Measurements from ENCODE around the gene APBB3. TPM values are rescaled to one million over a fixed set of nuclear protein-coding genes. Genes with fewer than 3 reads are reported as not detected.

Gene APBB3
- total and polyA plus RNA-seq, 9 of the 15 experiments (the other 6 are each of a cell fraction or from before 2014, with no cell fraction given), result 0.17 to 24.3 (median 9.5) TPM

GRCh38 chr5:140554454-140554853 is 9.9 kb downstream of the APBB3 start (continued):
- TF ChIP-seq ARID4B (CRISPR knock-in tag; IDR thresholded peaks at IDR 0.05) (no peak), LCOR (CRISPR knock-in tag; IDR thresholded peaks at IDR 0.05) (no peak; the same call in 1 of the 2 replicates), HMBOX1 (IDR thresholded peaks at IDR 0.05) (peak; percentile 42; the same call in 1 of the 2 replicates), GABPB2 (CRISPR knock-in tag; conservative IDR thresholded peaks at IDR 0.05) (no peak), ZNF395 (CRISPR knock-in tag; IDR thresholded peaks at IDR 0.05) (no peak), TFAP4 (CRISPR knock-in tag; IDR thresholded peaks at IDR 0.05; ENCODE audit: borderline replicate concordance) (peak; percentile 19; the same call in 1 of the 2 replicates), IRF1 (CRISPR knock-in tag; IDR thresholded peaks at IDR 0.05; ENCODE audit: borderline replicate concordance) (no peak), E2F6 (IDR thresholded peaks at IDR 0.05; ENCODE audit: borderline replicate concordance in 1 of 2, extremely low read depth in 1 of 2, insufficient read depth in 1 of 2, insufficient read length in 1 of 2, low read depth in 1 of 2, low read length in 1 of 2, poor library complexity in 1 of 2, severe bottlenecking in 1 of 2) (no peak), FOXJ2 (tag; IDR thresholded peaks at IDR 0.05) (no peak), ESRRA (IDR thresholded peaks at IDR 0.05; ENCODE audit: borderline replicate concordance, low read depth) (no peak), RCOR1 (IDR thresholded peaks at IDR 0.05; ENCODE audit: borderline replicate concordance in 1 of 2, low read depth in 2 of 2, low read length in 2 of 2) (peak in 1 of 2 experiments; percentile 37; a peak in 1 of 4 replicates), MAX (CRISPR knock-in tag; IDR thresholded peaks at IDR 0.05) (no peak), NFE2L1 (tag; IDR thresholded peaks at IDR 0.05; ENCODE audit: borderline replicate concordance, low read depth) (no peak), PRPF4 (IDR thresholded peaks at IDR 0.05; ENCODE audit: insufficient read depth, low read depth, low read length, poor library complexity, severe bottlenecking) (no peak)

Measured in K562 (cell line).